A549 treated with DMSO at 1 μM for 4 hours (cell line): ENCODE data around the gene ALDH4A1. TPM values are rescaled to one million over a fixed set of nuclear protein-coding genes. Genes with fewer than 3 reads are reported as not detected.

Experiments used
- total RNA-seq: library from RNA; stranded (reverse); fragments of 200-300 nt; extraction: Qiagen RNA extraction; gene quantifications from 5 replicates; pipeline ENCODE4 v1.2.3, GENCODE V29; 2022; ENCODE audit warnings: low read depth

Gene ALDH4A1
- total RNA-seq = 13.3 to 15.0 TPM (median 14.3 TPM) in 5 replicates

DNA sequence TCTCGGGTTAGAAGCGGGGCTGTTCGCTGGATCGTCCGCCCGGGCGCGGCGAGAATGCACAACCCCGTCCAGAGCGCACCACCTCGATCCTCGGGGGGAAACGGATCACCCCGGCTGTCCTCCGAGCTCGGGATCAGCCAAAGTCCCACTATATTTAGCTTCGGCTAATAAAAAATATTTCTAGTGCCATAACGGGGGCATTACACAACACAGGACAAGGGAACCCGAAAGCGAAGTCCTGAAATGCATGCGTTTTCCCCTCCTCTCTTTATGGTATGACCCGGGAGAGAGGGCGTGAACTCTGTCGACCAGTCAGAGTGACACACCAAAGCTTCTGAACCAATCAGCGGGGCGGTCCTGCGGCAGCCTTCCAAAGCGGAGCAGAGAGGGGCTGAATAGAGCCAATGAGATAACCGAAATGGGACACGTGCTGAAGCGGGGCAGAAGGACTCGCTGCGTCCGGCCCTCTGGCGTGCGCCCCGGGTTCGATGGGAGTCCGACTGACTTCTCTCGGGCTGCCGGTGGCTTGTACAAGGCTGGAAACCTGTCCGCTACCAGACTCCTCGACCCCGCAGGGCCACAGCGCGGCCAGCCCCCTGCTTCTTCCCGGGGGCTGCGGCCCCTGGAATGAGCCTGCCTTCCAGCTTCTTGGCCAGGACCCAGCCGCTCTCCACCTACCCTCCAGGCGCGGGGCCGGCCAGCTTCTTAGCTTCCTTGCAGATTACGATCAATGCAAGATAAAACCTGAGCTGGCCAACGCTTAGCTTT is at the start of gene ALDH4A1:
Gene ALDH4A1, minus strand, starts transcription at position 33 of the 768 bp plus-strand sequence. Its CDS starts 32 bp downstream, at position 1.

GRCh38 chr1:18859560-18859959 is 42.8 kb downstream of the ALDH4A1 start, which contains the start of gene TAS1R2:
Gene TAS1R2, minus strand, starts transcription at chr1:18859660. Its CDS starts 0 bp downstream, at chr1:18859660.

Other genes with a start within 250 kb of the ALDH4A1 start
- not detected in 5 replicates for gene TAS1R2, start 42.9 kb downstream of the ALDH4A1 start, total RNA-seq
- gene IFFO2, start 54.1 kb upstream of the ALDH4A1 start, total RNA-seq = 13.9 to 24.6 TPM (median 19.4 TPM) in 5 replicates